22Rv1 (cell line): ENCODE measurements around the gene POPDC3.
A peak's percentile ranks its signal among the peaks of the same experiment; 100 is the strongest.

Experiments
- H3K27ac ChIP-seq: fragments of 450-650 bp; 2 replicates; pipeline ENCODE4 v1.5.1; 2017
- CTCF ChIP-seq: fragments of 450-650 bp; IDR thresholded peaks from 2 replicates; pipeline ENCODE4 v1.5.1; 2017; ENCODE audit warnings: mild to moderate bottlenecking
- ZFX ChIP-seq: fragments of 450-650 bp; IDR thresholded peaks from 2 replicates; pipeline ENCODE4 v1.6.1; 2017; ENCODE audit warnings: antibody characterized with exemption, borderline replicate concordance

The POPDC3 gene

GRCh38 chr6:105138141-105138540 is 41.7 kb downstream of the POPDC3 start:
- TF ChIP-seq CTCF: no peak
- TF ChIP-seq ZFX: no peak

GRCh38 chr6:105137388-105137787 is 42.4 kb downstream of the POPDC3 start:
- no peak overlapping the region for H3K27ac ChIP-seq
- TF ChIP-seq CTCF: no peak; the same call in 1 of the 2 replicates
- no peak for TF ChIP-seq ZFX

More at GRCh38 chr6:105138141-105138540, 41.7 kb downstream of the POPDC3 start:
- H3K27ac ChIP-seq: no peak overlapping the region

- peak; percentile 37; the same call in 1 of the 2 replicates for TF ChIP-seq CTCF
- TF ChIP-seq ZFX: no peak
- no peak overlapping the region for H3K27ac ChIP-seq
These were observed 43.1 kb downstream of the POPDC3 start for GRCh38 chr6:105136431-105137350.

GRCh38 chr6:105135907-105136430 is 43.8 kb downstream of the POPDC3 start:
- H3K27ac ChIP-seq: no peak overlapping the region
- no peak for TF ChIP-seq ZFX
- no peak for TF ChIP-seq CTCF

GRCh38 chr6:105135056-105135455 is 44.8 kb downstream of the POPDC3 start:
- no peak overlapping the region for H3K27ac ChIP-seq
- no peak for TF ChIP-seq ZFX
- peak; percentile 30 for TF ChIP-seq CTCF

- peak overlapping the region; percentile 58 for H3K27ac ChIP-seq
- no peak for TF ChIP-seq CTCF
These were observed 57.1 kb downstream of the POPDC3 start for GRCh38 chr6:105122717-105123116.

- TF ChIP-seq CTCF (no peak), ZFX (no peak)
- peak overlapping the region; percentile 58 for H3K27ac ChIP-seq
These were observed 57.8 kb downstream of the POPDC3 start for GRCh38 chr6:105121981-105122380.
